HG03432 (cell line): ENCODE data around the gene SLC6A12.
"Not testable (repeated sequence)": the region's sequence is repeated elsewhere in the genome, so short reads cannot be mapped to it uniquely, and the experiment has no call there.

ENCODE experiments used
- ATAC-seq: cut with Tn5 transposase; IDR thresholded peaks from one replicate; pipeline ENCODE4 v1.9.1; 2021; ENCODE audit warnings: mild to moderate bottlenecking, moderate library complexity; ENCODE audit not compliant: unreplicated experiment

SLC6A12 gene

GRCh38 chr12:235967-236366 is 22.0 kb upstream of the SLC6A12 start:
- not testable (repeated sequence) for ATAC-seq

- ATAC-seq, result no peak
Observed at GRCh38 chr12:234891-235415, 21.0 kb upstream of the SLC6A12 start.

GRCh38 chr12:234019-234418 is 20.1 kb upstream of the SLC6A12 start:
- ATAC-seq, result no peak

- no peak for ATAC-seq
Observed at GRCh38 chr12:233615-233968, 19.6 kb upstream of the SLC6A12 start.

GRCh38 chr12:232731-233614 is 19.0 kb upstream of the SLC6A12 start:
- ATAC-seq, result no peak

- no peak for ATAC-seq
Observed at GRCh38 chr12:230925-231671, 17.1 kb upstream of the SLC6A12 start.

- ATAC-seq, result no peak
Observed at GRCh38 chr12:229441-230191, 15.7 kb upstream of the SLC6A12 start.

GRCh38 chr12:228846-229200 is 14.9 kb upstream of the SLC6A12 start:
- no peak for ATAC-seq

- ATAC-seq, result no peak
Observed at GRCh38 chr12:227923-228845, 14.2 kb upstream of the SLC6A12 start.

- ATAC-seq, result no peak
Observed at GRCh38 chr12:227286-227915, 13.4 kb upstream of the SLC6A12 start.

GRCh38 chr12:226401-226800 is 12.4 kb upstream of the SLC6A12 start:
- no peak for ATAC-seq

GRCh38 chr12:225012-225411 is 11.1 kb upstream of the SLC6A12 start:
- no peak for ATAC-seq

GRCh38 chr12:224330-224729 is 10.4 kb upstream of the SLC6A12 start:
- no peak for ATAC-seq

GRCh38 chr12:223841-224240 is 9.9 kb upstream of the SLC6A12 start:
- no peak for ATAC-seq

GRCh38 chr12:221736-222135 is 7.8 kb upstream of the SLC6A12 start:
- ATAC-seq, result no peak

GRCh38 chr12:220946-221550 is 7.1 kb upstream of the SLC6A12 start:
- ATAC-seq, result no peak

GRCh38 chr12:220491-220890 is 6.5 kb upstream of the SLC6A12 start:
- no peak for ATAC-seq

GRCh38 chr12:219891-220352 is 6.0 kb upstream of the SLC6A12 start:
- peak; percentile 78 for ATAC-seq
